Fibroblast of mammary gland (primary cell): Measurements from ENCODE around the gene HS6ST3.
"Not testable (repeated sequence)": the region's sequence is repeated elsewhere in the genome, so short reads cannot be mapped to it uniquely, and the experiment has no call there.

Experiments
- DNase-seq: peaks from one replicate; pipeline ENCODE4 v3.0.0-alpha.2; 2010; ENCODE audit warnings: low read depth
- H3K4me3 ChIP-seq: 2 replicates; pipeline ENCODE4 v1.5.1; 2011; ENCODE audit warnings: low read depth, mild to moderate bottlenecking, low read length, moderate library complexity; ENCODE audit not compliant: control insufficient read depth
- TF ChIP-seq, protein P1 (sequence below): conservative IDR thresholded peaks from 2 replicates; pipeline ENCODE4 v1.5.1; 2011; ENCODE audit warnings: low read depth, low read length, inconsistent platforms; ENCODE audit not compliant: control insufficient read depth, insufficient read depth

HS6ST3 gene

DNA sequence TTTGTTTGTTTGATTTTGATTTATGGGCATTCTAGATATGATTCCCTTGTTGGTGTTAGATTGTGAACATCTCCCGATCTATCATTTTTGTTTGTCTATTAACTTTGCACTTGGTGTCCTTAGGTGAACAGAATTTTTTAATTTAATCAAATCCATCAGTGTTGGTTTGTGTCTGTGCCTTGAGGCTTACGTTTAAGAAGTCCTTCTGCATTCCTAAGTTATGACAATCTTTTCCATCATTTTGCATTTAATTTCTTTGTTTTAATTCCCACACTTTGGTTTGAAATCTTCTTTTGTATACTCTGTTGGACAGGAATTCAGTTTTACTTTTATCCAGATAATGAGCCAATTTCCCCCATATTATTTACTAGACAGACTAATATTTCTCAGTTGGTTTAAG is 421.7 kb downstream of the HS6ST3 start:
- no peak for DNase-seq
- TF ChIP-seq, protein P1, sequence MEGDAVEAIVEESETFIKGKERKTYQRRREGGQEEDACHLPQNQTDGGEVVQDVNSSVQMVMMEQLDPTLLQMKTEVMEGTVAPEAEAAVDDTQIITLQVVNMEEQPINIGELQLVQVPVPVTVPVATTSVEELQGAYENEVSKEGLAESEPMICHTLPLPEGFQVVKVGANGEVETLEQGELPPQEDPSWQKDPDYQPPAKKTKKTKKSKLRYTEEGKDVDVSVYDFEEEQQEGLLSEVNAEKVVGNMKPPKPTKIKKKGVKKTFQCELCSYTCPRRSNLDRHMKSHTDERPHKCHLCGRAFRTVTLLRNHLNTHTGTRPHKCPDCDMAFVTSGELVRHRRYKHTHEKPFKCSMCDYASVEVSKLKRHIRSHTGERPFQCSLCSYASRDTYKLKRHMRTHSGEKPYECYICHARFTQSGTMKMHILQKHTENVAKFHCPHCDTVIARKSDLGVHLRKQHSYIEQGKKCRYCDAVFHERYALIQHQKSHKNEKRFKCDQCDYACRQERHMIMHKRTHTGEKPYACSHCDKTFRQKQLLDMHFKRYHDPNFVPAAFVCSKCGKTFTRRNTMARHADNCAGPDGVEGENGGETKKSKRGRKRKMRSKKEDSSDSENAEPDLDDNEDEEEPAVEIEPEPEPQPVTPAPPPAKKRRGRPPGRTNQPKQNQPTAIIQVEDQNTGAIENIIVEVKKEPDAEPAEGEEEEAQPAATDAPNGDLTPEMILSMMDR = no peak
- no peak overlapping the region for H3K4me3 ChIP-seq

DNA sequence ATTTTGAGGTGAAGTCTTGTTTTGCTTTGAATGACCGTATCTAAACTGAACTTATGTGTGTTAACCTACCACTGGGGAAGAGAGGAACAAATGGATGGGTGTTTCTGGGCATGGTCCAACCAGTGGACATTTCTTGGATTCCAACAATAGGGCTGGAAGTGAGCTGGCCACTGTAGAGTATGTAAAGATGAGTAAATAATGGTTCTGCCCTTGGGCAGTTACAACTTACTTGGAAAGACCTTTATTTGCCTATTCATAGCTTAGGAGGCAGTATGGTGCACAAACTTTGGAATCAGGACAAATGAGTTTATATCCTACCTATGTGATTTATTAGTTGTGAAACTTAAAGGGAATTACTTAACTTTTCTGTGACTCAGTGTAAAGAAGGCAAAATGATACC is 429.5 kb downstream of the HS6ST3 start:
- no peak overlapping the region for H3K4me3 ChIP-seq
- TF ChIP-seq, protein P1 = no peak
- DNase-seq = no peak

DNA sequence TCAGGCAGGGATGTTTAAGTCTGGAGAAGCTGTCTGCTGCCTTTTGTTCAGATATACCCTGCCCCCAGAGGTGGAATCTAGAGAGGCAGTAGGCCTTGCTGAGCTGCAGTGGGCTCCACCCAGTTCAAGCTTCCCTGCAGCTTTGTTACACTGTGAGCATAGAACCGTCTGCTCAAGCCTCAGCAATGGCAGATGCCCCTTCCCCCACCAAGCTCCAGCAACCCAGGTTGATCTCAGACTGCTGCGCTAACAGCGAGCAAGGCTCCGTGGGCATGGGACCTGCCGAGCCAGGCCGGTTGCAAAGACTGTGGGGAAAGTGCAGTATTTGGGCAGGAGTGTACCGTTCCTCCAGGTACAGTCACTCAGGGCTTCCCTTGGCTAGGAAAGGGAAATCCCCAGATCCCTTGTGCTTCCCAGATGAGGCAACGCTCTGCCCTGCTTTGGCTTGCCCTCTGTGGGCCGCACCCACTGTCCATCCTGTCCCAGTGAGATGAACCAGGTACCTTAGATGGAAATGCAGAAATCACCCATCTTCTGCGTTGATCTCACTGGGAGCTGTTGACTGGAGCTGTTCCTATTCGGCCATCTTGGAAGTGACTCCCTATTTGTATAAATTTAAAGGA is 434.6 kb downstream of the HS6ST3 start:
- DNase-seq, H3K4me3 ChIP-seq: not testable (repeated sequence)

DNA sequence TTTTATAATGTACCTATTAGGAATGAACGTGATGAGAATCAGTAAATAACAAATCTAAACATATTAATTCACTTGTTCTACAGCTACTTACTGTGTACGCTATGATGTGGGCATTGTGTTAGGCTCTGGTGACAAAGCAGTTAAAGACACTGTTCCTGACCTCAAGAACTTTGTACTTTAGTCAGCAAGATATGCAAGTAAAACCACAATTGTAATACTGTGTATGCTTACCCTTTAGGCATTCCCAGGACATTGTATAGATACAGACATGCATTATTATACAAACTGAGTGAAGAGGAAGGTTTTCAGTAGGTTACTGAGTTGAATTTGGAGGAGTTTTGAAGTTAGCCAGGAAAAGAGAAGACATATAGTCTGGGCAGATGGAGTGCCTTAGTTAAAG is 435.8 kb downstream of the HS6ST3 start:
- TF ChIP-seq, protein P1 = no peak

DNA sequence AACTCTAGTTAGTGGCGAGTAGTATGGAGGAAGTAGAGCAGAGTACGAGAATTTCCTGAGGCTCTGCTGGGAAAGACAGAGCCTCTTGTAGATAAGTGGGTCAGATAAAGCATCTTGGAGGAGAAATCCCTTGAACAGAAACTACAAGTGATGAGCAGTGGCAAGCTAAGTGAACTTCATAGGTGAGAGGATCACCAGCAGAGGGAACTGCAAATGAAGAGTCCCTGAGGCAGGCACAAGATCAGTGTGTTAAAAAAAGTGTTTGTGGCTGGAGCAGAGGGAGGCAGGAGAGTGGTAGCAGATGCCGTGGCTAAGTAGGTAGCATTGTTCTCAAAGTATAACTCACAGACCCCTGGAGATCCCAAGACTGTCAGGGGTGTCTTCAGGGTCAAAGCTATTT is 437.6 kb downstream of the HS6ST3 start:
- no peak for DNase-seq
- TF ChIP-seq, protein P1 = no peak
- H3K4me3 ChIP-seq = no peak overlapping the region

More for the DNA sequence above, 435.8 kb downstream of the HS6ST3 start:
- no peak for DNase-seq
- no peak overlapping the region for H3K4me3 ChIP-seq

DNA sequence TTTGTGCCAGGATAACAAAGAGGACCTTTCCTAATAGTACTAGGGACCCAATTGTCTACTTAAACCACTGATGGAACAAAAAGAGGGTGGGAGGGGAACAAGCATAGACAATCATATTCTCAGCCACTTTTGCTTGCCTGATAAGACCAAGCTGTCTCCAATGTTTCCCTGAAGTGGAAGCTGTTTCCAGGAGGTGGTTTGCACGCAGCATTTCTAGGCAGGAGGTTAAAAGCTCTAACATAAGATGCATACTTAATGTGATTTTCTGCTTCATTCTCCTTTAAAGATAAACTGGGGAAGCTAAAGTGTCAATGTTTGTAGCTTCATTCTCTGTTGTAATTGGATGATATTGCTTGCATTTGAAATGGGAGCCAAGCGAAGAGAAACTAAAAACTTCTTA is 442.9 kb downstream of the HS6ST3 start:
- H3K4me3 ChIP-seq = no peak overlapping the region
- TF ChIP-seq, protein P1 = no peak
- DNase-seq = no peak

DNA sequence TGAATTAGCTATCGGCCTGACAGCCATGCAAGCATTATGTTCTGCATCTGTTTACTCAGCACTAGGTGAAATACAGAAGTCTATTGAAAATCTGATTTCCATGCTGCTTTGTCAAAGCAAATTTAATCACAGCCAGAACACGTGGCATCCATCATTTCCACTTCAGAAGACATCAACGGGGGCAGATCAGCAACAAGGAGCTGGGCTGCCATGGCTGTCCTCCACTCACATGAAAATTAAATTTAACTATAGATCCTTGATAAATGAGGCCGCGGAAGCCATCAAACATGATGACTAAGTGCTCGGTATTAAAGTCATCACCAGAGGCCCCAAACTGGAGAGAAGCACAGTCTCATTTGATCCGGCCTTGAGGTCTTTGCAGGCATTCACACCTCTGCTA is 443.5 kb downstream of the HS6ST3 start:
- H3K4me3 ChIP-seq = no peak overlapping the region
- TF ChIP-seq, protein P1 = no peak
- no peak for DNase-seq

DNA sequence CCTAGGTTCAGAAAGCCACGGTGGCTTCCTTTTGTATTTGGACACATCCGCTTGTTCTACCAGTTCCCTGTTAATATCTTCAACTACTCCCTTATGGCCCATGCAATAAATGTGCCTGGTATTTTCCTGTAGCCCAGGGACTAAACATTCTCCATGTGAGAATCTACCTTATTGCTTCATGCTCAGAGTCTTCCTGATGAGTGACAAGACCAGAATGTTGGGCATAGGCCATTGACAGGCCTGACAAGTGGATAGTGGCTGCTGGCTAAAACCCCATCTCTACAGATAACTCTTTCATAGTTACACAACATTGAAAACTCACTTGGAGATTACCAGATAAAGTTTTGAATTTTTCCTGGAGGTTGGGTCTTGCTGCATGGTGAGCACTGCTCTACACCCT is 449.9 kb downstream of the HS6ST3 start:
- TF ChIP-seq, protein P1 = no peak
- H3K4me3 ChIP-seq = no peak overlapping the region
- DNase-seq = no peak
